Measurements from ENCODE around the gene PROKR2.

PROKR2 gene

GRCh38 chr20:5342021-5342420, 25.3 kb upstream of the PROKR2 start:
- H3K4me3 ChIP-seq (ENCODE audit: low read depth in 1 of 2, low read length in 2 of 2), result no peak overlapping the region
- H3K9me3 ChIP-seq (ENCODE audit: control insufficient read depth in 1 of 2, low read length in 2 of 2), result no peaks in the 10 kb centered on the region
- H3K4me1 ChIP-seq (ENCODE audit: control insufficient read depth in 1 of 2, insufficient read depth in 2 of 2, low read length in 2 of 2), result no peaks in the 10 kb centered on the region
- no peaks in the 10 kb centered on the region for H3K27me3 ChIP-seq (ENCODE audit: low read depth, low read length)
- no peaks in the 10 kb centered on the region for H3K36me3 ChIP-seq (ENCODE audit: control insufficient read depth in 1 of 2, insufficient read depth in 2 of 2, low read length in 2 of 2)
- no peak overlapping the region for H3K27ac ChIP-seq (ENCODE audit: low read length)

- no peaks in the 10 kb centered on the region for H3K4me1 ChIP-seq (ENCODE audit: control insufficient read depth in 1 of 2, insufficient read depth in 2 of 2, low read length in 2 of 2)
- H3K4me3 ChIP-seq (ENCODE audit: low read depth in 1 of 2, low read length in 2 of 2), result no peak overlapping the region
- H3K27ac ChIP-seq (ENCODE audit: low read length), result no peak overlapping the region
Observed at GRCh38 chr20:5331340-5331739, 14.6 kb upstream of the PROKR2 start.

GRCh38 chr20:5328268-5328667, 11.5 kb upstream of the PROKR2 start:
- Histone ChIP-seq H3K9me3 (ENCODE audit: control insufficient read depth in 1 of 2, low read length in 2 of 2) (no peaks in the 10 kb centered on the region), H3K4me1 (ENCODE audit: control insufficient read depth in 1 of 2, insufficient read depth in 2 of 2, low read length in 2 of 2) (no peaks in the 10 kb centered on the region), H3K36me3 (ENCODE audit: control insufficient read depth in 1 of 2, insufficient read depth in 2 of 2, low read length in 2 of 2) (no peaks in the 10 kb centered on the region), H3K27me3 (ENCODE audit: low read depth, low read length) (no peaks in the 10 kb centered on the region), H3K4me3 (ENCODE audit: low read depth in 1 of 2, low read length in 2 of 2) (no peak overlapping the region), H3K27ac (ENCODE audit: low read length) (no peak overlapping the region)

More at GRCh38 chr20:5331340-5331739, 14.6 kb upstream of the PROKR2 start:
- Histone ChIP-seq H3K36me3 (ENCODE audit: control insufficient read depth in 1 of 2, insufficient read depth in 2 of 2, low read length in 2 of 2) (no peaks in the 10 kb centered on the region), H3K27me3 (ENCODE audit: low read depth, low read length) (no peaks in the 10 kb centered on the region), H3K9me3 (ENCODE audit: control insufficient read depth in 1 of 2, low read length in 2 of 2) (no peaks in the 10 kb centered on the region)

- no peaks in the 10 kb centered on the region for H3K9me3 ChIP-seq (ENCODE audit: control insufficient read depth in 1 of 2, low read length in 2 of 2)
- no peak overlapping the region for H3K4me3 ChIP-seq (ENCODE audit: low read depth in 1 of 2, low read length in 2 of 2)
- H3K36me3 ChIP-seq (ENCODE audit: control insufficient read depth in 1 of 2, insufficient read depth in 2 of 2, low read length in 2 of 2), result no peaks in the 10 kb centered on the region
- no peak overlapping the region for H3K27ac ChIP-seq (ENCODE audit: low read length)
- no peaks in the 10 kb centered on the region for H3K27me3 ChIP-seq (ENCODE audit: low read depth, low read length)
- H3K4me1 ChIP-seq (ENCODE audit: control insufficient read depth in 1 of 2, insufficient read depth in 2 of 2, low read length in 2 of 2), result no peaks in the 10 kb centered on the region
Observed at GRCh38 chr20:5327356-5327755, 10.6 kb upstream of the PROKR2 start.

GRCh38 chr20:5315807-5316187, 957 bp downstream of the PROKR2 start:
- H3K36me3 ChIP-seq (ENCODE audit: control insufficient read depth in 1 of 2, insufficient read depth in 2 of 2, low read length in 2 of 2), result no peaks in the 10 kb centered on the region
- H3K4me3 ChIP-seq (ENCODE audit: low read depth in 1 of 2, low read length in 2 of 2), result peak overlapping the region in 1 of 2 donors; percentile 41
- H3K9me3 ChIP-seq (ENCODE audit: control insufficient read depth in 1 of 2, low read length in 2 of 2), result no peaks in the 10 kb centered on the region
- H3K27me3 ChIP-seq (ENCODE audit: low read depth, low read length), result peaks cover 8% of the 10 kb centered on the region
- H3K4me1 ChIP-seq (ENCODE audit: control insufficient read depth in 1 of 2, insufficient read depth in 2 of 2, low read length in 2 of 2), result peaks cover 0 to 8% of the 10 kb centered on the region in 2 donors
- H3K27ac ChIP-seq (ENCODE audit: low read length), result no peak overlapping the region

- Histone ChIP-seq H3K4me1 (ENCODE audit: control insufficient read depth in 1 of 2, insufficient read depth in 2 of 2, low read length in 2 of 2) (peaks cover 0 to 8% of the 10 kb centered on the region in 2 donors), H3K9me3 (ENCODE audit: control insufficient read depth in 1 of 2, low read length in 2 of 2) (peaks cover 0 to 12% of the 10 kb centered on the region in 2 donors), H3K36me3 (ENCODE audit: control insufficient read depth in 1 of 2, insufficient read depth in 2 of 2, low read length in 2 of 2) (no peaks in the 10 kb centered on the region), H3K27me3 (ENCODE audit: low read depth, low read length) (peaks cover 8% of the 10 kb centered on the region), H3K27ac (ENCODE audit: low read length) (no peak overlapping the region), H3K4me3 (ENCODE audit: low read depth in 1 of 2, low read length in 2 of 2) (no peak overlapping the region)
Observed at GRCh38 chr20:5313916-5314315, 2.8 kb downstream of the PROKR2 start.

- Histone ChIP-seq H3K36me3 (ENCODE audit: control insufficient read depth in 1 of 2, insufficient read depth in 2 of 2, low read length in 2 of 2) (no peaks in the 10 kb centered on the region), H3K27me3 (ENCODE audit: low read depth, low read length) (peaks cover 1% of the 10 kb centered on the region), H3K9me3 (ENCODE audit: control insufficient read depth in 1 of 2, low read length in 2 of 2) (peaks cover 0 to 20% of the 10 kb centered on the region in 2 donors), H3K27ac (ENCODE audit: low read length) (no peak overlapping the region), H3K4me3 (ENCODE audit: low read depth in 1 of 2, low read length in 2 of 2) (no peak overlapping the region), H3K4me1 (ENCODE audit: control insufficient read depth in 1 of 2, insufficient read depth in 2 of 2, low read length in 2 of 2) (peaks cover 0 to 8% of the 10 kb centered on the region in 2 donors)
Observed at GRCh38 chr20:5312518-5312917, 4.2 kb downstream of the PROKR2 start.

GRCh38 chr20:5309971-5310370, 6.8 kb downstream of the PROKR2 start:
- Histone ChIP-seq H3K4me1 (ENCODE audit: control insufficient read depth in 1 of 2, insufficient read depth in 2 of 2, low read length in 2 of 2) (no peaks in the 10 kb centered on the region), H3K27me3 (ENCODE audit: low read depth, low read length) (no peaks in the 10 kb centered on the region), H3K9me3 (ENCODE audit: control insufficient read depth in 1 of 2, low read length in 2 of 2) (peaks cover 0 to 22% of the 10 kb centered on the region in 2 donors), H3K36me3 (ENCODE audit: control insufficient read depth in 1 of 2, insufficient read depth in 2 of 2, low read length in 2 of 2) (no peaks in the 10 kb centered on the region), H3K4me3 (ENCODE audit: low read depth in 1 of 2, low read length in 2 of 2) (no peak overlapping the region), H3K27ac (ENCODE audit: low read length) (no peak overlapping the region)

- H3K27ac ChIP-seq (ENCODE audit: low read length), result no peak overlapping the region
Observed at GRCh38 chr20:5298811-5299210, 17.9 kb downstream of the PROKR2 start.

GRCh38 chr20:5297280-5298004, 19.3 kb downstream of the PROKR2 start:
- H3K36me3 ChIP-seq (ENCODE audit: control insufficient read depth in 1 of 2, insufficient read depth in 2 of 2, low read length in 2 of 2), result no peaks in the 10 kb centered on the region
- H3K9me3 ChIP-seq (ENCODE audit: control insufficient read depth in 1 of 2, low read length in 2 of 2), result no peaks in the 10 kb centered on the region
- H3K4me1 ChIP-seq (ENCODE audit: control insufficient read depth in 1 of 2, insufficient read depth in 2 of 2, low read length in 2 of 2), result no peaks in the 10 kb centered on the region
- no peak overlapping the region for H3K4me3 ChIP-seq (ENCODE audit: low read depth in 1 of 2, low read length in 2 of 2)
- H3K27ac ChIP-seq (ENCODE audit: low read length), result no peak overlapping the region
- H3K27me3 ChIP-seq (ENCODE audit: low read depth, low read length), result no peaks in the 10 kb centered on the region

More at GRCh38 chr20:5298811-5299210, 17.9 kb downstream of the PROKR2 start:
- H3K36me3 ChIP-seq (ENCODE audit: control insufficient read depth in 1 of 2, insufficient read depth in 2 of 2, low read length in 2 of 2), result no peaks in the 10 kb centered on the region
- no peak overlapping the region for H3K4me3 ChIP-seq (ENCODE audit: low read depth in 1 of 2, low read length in 2 of 2)
- no peaks in the 10 kb centered on the region for H3K27me3 ChIP-seq (ENCODE audit: low read depth, low read length)
- H3K9me3 ChIP-seq (ENCODE audit: control insufficient read depth in 1 of 2, low read length in 2 of 2), result no peaks in the 10 kb centered on the region
- no peaks in the 10 kb centered on the region for H3K4me1 ChIP-seq (ENCODE audit: control insufficient read depth in 1 of 2, insufficient read depth in 2 of 2, low read length in 2 of 2)

- Histone ChIP-seq H3K27ac (ENCODE audit: low read length) (no peak overlapping the region), H3K9me3 (ENCODE audit: control insufficient read depth in 1 of 2, low read length in 2 of 2) (no peaks in the 10 kb centered on the region), H3K4me3 (ENCODE audit: low read depth in 1 of 2, low read length in 2 of 2) (no peak overlapping the region), H3K36me3 (ENCODE audit: control insufficient read depth in 1 of 2, insufficient read depth in 2 of 2, low read length in 2 of 2) (no peaks in the 10 kb centered on the region), H3K4me1 (ENCODE audit: control insufficient read depth in 1 of 2, insufficient read depth in 2 of 2, low read length in 2 of 2) (no peaks in the 10 kb centered on the region), H3K27me3 (ENCODE audit: low read depth, low read length) (no peaks in the 10 kb centered on the region)
Observed at GRCh38 chr20:5290596-5290995, 26.2 kb downstream of the PROKR2 start.

GRCh38 chr20:5282561-5282960, 34.2 kb downstream of the PROKR2 start:
- Histone ChIP-seq H3K4me3 (ENCODE audit: low read depth in 1 of 2, low read length in 2 of 2) (no peak overlapping the region), H3K9me3 (ENCODE audit: control insufficient read depth in 1 of 2, low read length in 2 of 2) (no peaks in the 10 kb centered on the region), H3K36me3 (ENCODE audit: control insufficient read depth in 1 of 2, insufficient read depth in 2 of 2, low read length in 2 of 2) (no peaks in the 10 kb centered on the region), H3K27ac (ENCODE audit: low read length) (no peak overlapping the region), H3K4me1 (ENCODE audit: control insufficient read depth in 1 of 2, insufficient read depth in 2 of 2, low read length in 2 of 2) (no peaks in the 10 kb centered on the region), H3K27me3 (ENCODE audit: low read depth, low read length) (no peaks in the 10 kb centered on the region)
